Thoracic aorta (tissue), 2 donors: ENCODE results near the gene CABLES1. TPM values are rescaled to one million over a fixed set of nuclear protein-coding genes. Genes with fewer than 3 reads are reported as not detected.
"Not testable (repeated sequence)": the region's sequence is repeated elsewhere in the genome, so short reads cannot be mapped to it uniquely, and the experiment has no call there.

Experiments used
- ATAC-seq: fragments of 150-250 bp; one replicate; pipeline ENCODE4 v1.8.0; 2017; ENCODE audit warnings: low read depth; ENCODE audit not compliant: insufficient number of reproducible peaks, low FRiP score
- DNase-seq: peaks from one replicate; pipeline ENCODE4 v3.0.0-alpha.2; 2020; ENCODE audit warnings: low spot score
- H3K27ac ChIP-seq, 2 donors: fragments of 200-600 bp; sonication (generic); 1 replicate in 1 of 2; 2 replicates in 1 of 2; pipeline ENCODE4 v1.5.1; 2016; ENCODE audit warnings: mild to moderate bottlenecking in 2 of 2, moderate library complexity in 2 of 2
- H3K27me3 ChIP-seq: fragments of 200-600 bp; sonication (generic); replicated peaks from 2 replicates; pipeline ENCODE4 v1.6.0; 2016; ENCODE audit warnings: mild to moderate bottlenecking; ENCODE audit not compliant: insufficient read depth
- H3K36me3 ChIP-seq: fragments of 200-600 bp; sonication (generic); one replicate; pipeline ENCODE4 v1.5.1; 2016
- H3K4me1 ChIP-seq, 2 donors: fragments of 200-600 bp; sonication (generic); 1 replicate in 1 of 2; 2 replicates in 1 of 2; pipeline versions ENCODE4 v1.5.1 to v1.6.0; 2016; ENCODE audit warnings: low read depth in 2 of 2, mild to moderate bottlenecking in 1 of 2; ENCODE audit not compliant: control insufficient read depth in 1 of 2
- H3K4me3 ChIP-seq: fragments of 200-600 bp; sonication (generic); 2 replicates; pipeline ENCODE4 v1.5.1; 2016; ENCODE audit warnings: mild to moderate bottlenecking
- H3K9me3 ChIP-seq: fragments of 200-600 bp; sonication (generic); 2 replicates; pipeline ENCODE4 v1.5.1; 2016
- CTCF ChIP-seq: fragments of 200-600 bp; sonication (generic); IDR thresholded peaks from one replicate; pipeline ENCODE4 v1.5.1; 2019; ENCODE audit warnings: antibody characterized with exemption
- total RNA-seq, 2 donors: library from RNA; depleted of rRNA; stranded (reverse); fragments of >200 nt; gene quantifications; one replicate each; pipeline versions ENCODE4 v1.1.0 to v1.2.3, GENCODE V29; 2016

CABLES1 gene
- total RNA-seq, 2 donors from 2014 or later = 25.7 to 28.7 TPM

GRCh38 chr18:23093772-23094171 is 41.5 kb upstream of the CABLES1 start:
- Histone ChIP-seq H3K4me1 (peaks cover 3 to 6% of the 10 kb centered on the region in 2 donors), H3K27ac (no peak overlapping the region), H3K27me3 (no peaks in the 10 kb centered on the region), H3K4me3 (no peak overlapping the region), H3K9me3 (no peaks in the 10 kb centered on the region), H3K36me3 (no peaks in the 10 kb centered on the region)
- ATAC-seq = no peak
- DNase-seq = no peak
- no peak for TF ChIP-seq CTCF

- Histone ChIP-seq H3K27ac (no peak overlapping the region), H3K9me3 (no peaks in the 10 kb centered on the region), H3K4me3 (no peak overlapping the region), H3K36me3 (no peaks in the 10 kb centered on the region), H3K27me3 (no peaks in the 10 kb centered on the region), H3K4me1 (peaks cover 3 to 6% of the 10 kb centered on the region in 2 donors)
- no peak for TF ChIP-seq CTCF
- no peak for ATAC-seq
- DNase-seq = no peak
Observed at GRCh38 chr18:23094411-23095190, 40.7 kb upstream of the CABLES1 start.

GRCh38 chr18:23095463-23095862 is 39.8 kb upstream of the CABLES1 start:
- TF ChIP-seq CTCF = no peak
- H3K4me1 ChIP-seq = peaks cover 3 to 6% of the 10 kb centered on the region in 2 donors
- ATAC-seq = no peak

GRCh38 chr18:23097016-23097415 is 38.3 kb upstream of the CABLES1 start:
- not testable (repeated sequence) for H3K27me3 ChIP-seq, H3K9me3 ChIP-seq, H3K4me3 ChIP-seq, H3K27ac ChIP-seq, H3K4me1 ChIP-seq, ATAC-seq, H3K36me3 ChIP-seq, DNase-seq

More at GRCh38 chr18:23095463-23095862, 39.8 kb upstream of the CABLES1 start:
- Histone ChIP-seq H3K4me3 (no peak overlapping the region), H3K36me3 (no peaks in the 10 kb centered on the region), H3K27me3 (no peaks in the 10 kb centered on the region), H3K27ac (no peak overlapping the region), H3K9me3 (no peaks in the 10 kb centered on the region)
- no peak for DNase-seq

- DNase-seq = no peak
- Histone ChIP-seq H3K36me3 (no peaks in the 10 kb centered on the region), H3K4me1 (peaks cover 0 to 3% of the 10 kb centered on the region in 2 donors), H3K9me3 (no peaks in the 10 kb centered on the region), H3K27me3 (no peaks in the 10 kb centered on the region), H3K4me3 (no peak overlapping the region), H3K27ac (no peak overlapping the region)
- TF ChIP-seq CTCF = no peak
- no peak for ATAC-seq
Observed at GRCh38 chr18:23099621-23100020, 35.7 kb upstream of the CABLES1 start.
